ENCODE results near the gene KANSL1. TPM values are rescaled to one million over a fixed set of nuclear protein-coding genes. Genes with fewer than 3 reads are reported as not detected.

The KANSL1 gene
- total RNA-seq, 1 experiment from 2014 or later = 72.7 TPM

DNA sequence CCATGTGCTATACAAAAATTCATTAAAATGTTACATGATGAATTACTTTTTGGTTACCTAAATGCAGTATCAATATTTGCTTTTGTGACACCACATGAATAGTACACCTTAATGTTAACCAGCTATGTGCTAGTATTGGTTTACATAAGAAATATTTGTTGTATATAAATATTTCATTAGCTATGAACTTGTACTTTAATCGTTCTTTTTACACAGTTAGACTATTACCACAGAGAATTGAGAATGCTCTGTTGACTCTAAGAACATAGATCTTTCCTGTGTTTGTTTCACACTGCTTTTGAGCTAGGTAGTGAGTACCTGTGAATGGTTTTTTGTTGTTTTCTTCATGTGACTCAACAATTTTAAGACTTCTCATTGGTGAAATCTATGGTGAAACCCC is 93.4 kb downstream of the KANSL1 start (continued):
- TF ChIP-seq, protein P1, sequence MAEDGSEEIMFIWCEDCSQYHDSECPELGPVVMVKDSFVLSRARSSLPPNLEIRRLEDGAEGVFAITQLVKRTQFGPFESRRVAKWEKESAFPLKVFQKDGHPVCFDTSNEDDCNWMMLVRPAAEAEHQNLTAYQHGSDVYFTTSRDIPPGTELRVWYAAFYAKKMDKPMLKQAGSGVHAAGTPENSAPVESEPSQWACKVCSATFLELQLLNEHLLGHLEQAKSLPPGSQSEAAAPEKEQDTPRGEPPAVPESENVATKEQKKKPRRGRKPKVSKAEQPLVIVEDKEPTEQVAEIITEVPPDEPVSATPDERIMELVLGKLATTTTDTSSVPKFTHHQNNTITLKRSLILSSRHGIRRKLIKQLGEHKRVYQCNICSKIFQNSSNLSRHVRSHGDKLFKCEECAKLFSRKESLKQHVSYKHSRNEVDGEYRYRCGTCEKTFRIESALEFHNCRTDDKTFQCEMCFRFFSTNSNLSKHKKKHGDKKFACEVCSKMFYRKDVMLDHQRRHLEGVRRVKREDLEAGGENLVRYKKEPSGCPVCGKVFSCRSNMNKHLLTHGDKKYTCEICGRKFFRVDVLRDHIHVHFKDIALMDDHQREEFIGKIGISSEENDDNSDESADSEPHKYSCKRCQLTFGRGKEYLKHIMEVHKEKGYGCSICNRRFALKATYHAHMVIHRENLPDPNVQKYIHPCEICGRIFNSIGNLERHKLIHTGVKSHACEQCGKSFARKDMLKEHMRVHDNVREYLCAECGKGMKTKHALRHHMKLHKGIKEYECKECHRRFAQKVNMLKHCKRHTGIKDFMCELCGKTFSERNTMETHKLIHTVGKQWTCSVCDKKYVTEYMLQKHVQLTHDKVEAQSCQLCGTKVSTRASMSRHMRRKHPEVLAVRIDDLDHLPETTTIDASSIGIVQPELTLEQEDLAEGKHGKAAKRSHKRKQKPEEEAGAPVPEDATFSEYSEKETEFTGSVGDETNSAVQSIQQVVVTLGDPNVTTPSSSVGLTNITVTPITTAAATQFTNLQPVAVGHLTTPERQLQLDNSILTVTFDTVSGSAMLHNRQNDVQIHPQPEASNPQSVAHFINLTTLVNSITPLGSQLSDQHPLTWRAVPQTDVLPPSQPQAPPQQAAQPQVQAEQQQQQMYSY (CRISPR knock-in tag; IDR thresholded peaks at IDR 0.05) = no peak
- TF ChIP-seq FOXP1 (CRISPR knock-in tag; IDR thresholded peaks at IDR 0.05; ENCODE audit: borderline replicate concordance) = no peak
- TF ChIP-seq, protein P2, sequence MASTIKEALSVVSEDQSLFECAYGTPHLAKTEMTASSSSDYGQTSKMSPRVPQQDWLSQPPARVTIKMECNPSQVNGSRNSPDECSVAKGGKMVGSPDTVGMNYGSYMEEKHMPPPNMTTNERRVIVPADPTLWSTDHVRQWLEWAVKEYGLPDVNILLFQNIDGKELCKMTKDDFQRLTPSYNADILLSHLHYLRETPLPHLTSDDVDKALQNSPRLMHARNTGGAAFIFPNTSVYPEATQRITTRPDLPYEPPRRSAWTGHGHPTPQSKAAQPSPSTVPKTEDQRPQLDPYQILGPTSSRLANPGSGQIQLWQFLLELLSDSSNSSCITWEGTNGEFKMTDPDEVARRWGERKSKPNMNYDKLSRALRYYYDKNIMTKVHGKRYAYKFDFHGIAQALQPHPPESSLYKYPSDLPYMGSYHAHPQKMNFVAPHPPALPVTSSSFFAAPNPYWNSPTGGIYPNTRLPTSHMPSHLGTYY (CRISPR knock-in tag; IDR thresholded peaks at IDR 0.05) = no peak

DNA sequence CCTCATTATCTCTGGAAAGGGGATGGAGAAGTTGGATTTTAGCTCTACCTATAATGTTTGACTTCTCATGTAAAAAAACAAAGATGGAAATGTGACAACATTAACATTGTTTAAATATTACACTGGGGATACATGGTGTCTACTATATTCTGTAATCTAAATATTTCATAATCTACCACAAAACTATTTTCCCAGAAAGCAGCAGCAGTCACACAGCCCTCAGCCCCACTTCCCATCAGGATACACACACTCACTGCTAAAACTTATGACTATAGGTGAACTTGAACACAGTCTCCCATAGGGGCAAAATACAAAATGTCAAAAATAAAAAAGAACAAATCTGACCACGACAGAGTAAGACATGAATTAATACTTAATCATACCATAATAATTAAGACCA is 95.7 kb downstream of the KANSL1 start:
- TF ChIP-seq, protein P3, sequence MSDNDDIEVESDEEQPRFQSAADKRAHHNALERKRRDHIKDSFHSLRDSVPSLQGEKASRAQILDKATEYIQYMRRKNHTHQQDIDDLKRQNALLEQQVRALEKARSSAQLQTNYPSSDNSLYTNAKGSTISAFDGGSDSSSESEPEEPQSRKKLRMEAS (CRISPR knock-in tag; IDR thresholded peaks at IDR 0.05) = no peak
- TF ChIP-seq, protein P4, sequence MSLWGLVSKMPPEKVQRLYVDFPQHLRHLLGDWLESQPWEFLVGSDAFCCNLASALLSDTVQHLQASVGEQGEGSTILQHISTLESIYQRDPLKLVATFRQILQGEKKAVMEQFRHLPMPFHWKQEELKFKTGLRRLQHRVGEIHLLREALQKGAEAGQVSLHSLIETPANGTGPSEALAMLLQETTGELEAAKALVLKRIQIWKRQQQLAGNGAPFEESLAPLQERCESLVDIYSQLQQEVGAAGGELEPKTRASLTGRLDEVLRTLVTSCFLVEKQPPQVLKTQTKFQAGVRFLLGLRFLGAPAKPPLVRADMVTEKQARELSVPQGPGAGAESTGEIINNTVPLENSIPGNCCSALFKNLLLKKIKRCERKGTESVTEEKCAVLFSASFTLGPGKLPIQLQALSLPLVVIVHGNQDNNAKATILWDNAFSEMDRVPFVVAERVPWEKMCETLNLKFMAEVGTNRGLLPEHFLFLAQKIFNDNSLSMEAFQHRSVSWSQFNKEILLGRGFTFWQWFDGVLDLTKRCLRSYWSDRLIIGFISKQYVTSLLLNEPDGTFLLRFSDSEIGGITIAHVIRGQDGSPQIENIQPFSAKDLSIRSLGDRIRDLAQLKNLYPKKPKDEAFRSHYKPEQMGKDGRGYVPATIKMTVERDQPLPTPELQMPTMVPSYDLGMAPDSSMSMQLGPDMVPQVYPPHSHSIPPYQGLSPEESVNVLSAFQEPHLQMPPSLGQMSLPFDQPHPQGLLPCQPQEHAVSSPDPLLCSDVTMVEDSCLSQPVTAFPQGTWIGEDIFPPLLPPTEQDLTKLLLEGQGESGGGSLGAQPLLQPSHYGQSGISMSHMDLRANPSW (CRISPR knock-in tag; conservative IDR thresholded peaks at IDR 0.05; ENCODE audit: low read depth) = no peak
- TF ChIP-seq GABPB1 (CRISPR knock-in tag; IDR thresholded peaks at IDR 0.05) = no peak
- TF ChIP-seq GRHL2 (CRISPR knock-in tag; IDR thresholded peaks at IDR 0.05; ENCODE audit: insufficient replicate concordance, severe bottlenecking) = no peak
- TF ChIP-seq, protein P5, sequence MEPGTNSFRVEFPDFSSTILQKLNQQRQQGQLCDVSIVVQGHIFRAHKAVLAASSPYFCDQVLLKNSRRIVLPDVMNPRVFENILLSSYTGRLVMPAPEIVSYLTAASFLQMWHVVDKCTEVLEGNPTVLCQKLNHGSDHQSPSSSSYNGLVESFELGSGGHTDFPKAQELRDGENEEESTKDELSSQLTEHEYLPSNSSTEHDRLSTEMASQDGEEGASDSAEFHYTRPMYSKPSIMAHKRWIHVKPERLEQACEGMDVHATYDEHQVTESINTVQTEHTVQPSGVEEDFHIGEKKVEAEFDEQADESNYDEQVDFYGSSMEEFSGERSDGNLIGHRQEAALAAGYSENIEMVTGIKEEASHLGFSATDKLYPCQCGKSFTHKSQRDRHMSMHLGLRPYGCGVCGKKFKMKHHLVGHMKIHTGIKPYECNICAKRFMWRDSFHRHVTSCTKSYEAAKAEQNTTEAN (CRISPR knock-in tag; IDR thresholded peaks at IDR 0.05) = no peak
- no peak for TF ChIP-seq FOXJ3 (CRISPR knock-in tag; IDR thresholded peaks at IDR 0.05; ENCODE audit: borderline replicate concordance)
- H3K27me3 Mint-ChIP-seq (ENCODE audit: low read depth) = no peaks in the 10 kb centered on the region
- H3K36me3 Mint-ChIP-seq = peaks cover 7% of the 10 kb centered on the region; the same call in 1 of the 2 replicates
- no peak overlapping the region; the same call in 1 of the 2 replicates for H3K27ac Mint-ChIP-seq
- H3K9me3 Mint-ChIP-seq = no peaks in the 10 kb centered on the region
- DNase-seq (ENCODE audit: low spot score) (no peak), ATAC-seq (no peak)
- no peak overlapping the region for H3K4me3 Mint-ChIP-seq
- peaks cover 40% of the 10 kb centered on the region for H3K4me1 Mint-ChIP-seq
- ChIA-PET CTCF (interaction anchor here (0.6 kb wide), 1 partner anchor 38 kb away, joined by 4 read pairs; no protein-coding TSS in a partner anchor), POLR2A (no interaction called here)

DNA sequence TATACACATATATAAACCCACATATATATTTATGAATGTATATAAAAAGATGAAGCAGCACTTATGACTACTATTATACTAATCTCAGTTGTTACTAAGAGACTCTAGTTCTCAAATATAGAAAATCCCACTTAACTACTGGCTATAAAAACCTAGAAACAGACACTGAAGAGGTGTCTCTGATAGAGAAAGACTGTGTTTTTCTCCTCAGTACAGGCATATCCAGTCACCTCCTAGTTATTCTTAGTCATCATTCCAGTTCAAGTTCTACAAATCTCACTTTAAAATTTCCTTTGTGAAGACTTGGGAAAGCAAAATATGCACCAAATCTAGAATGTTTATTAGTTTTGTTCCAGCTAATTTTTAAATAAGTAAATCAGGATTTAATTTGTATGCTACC is 100.2 kb downstream of the KANSL1 start:
- Mint-ChIP-seq H3K36me3 (peaks cover 23% of the 10 kb centered on the region), H3K27me3 (ENCODE audit: low read depth) (no peaks in the 10 kb centered on the region), H3K9me3 (no peaks in the 10 kb centered on the region), H3K4me1 (peaks cover 6% of the 10 kb centered on the region; the same call in 1 of the 2 replicates), H3K27ac (no peak overlapping the region), H3K4me3 (no peak overlapping the region)
- ChIA-PET CTCF (no interaction called here), POLR2A (no interaction called here)
- DNase-seq (ENCODE audit: low spot score) = no peak
- ATAC-seq = no peak
- no peak for TF ChIP-seq SOX15 (CRISPR knock-in tag; IDR thresholded peaks at IDR 0.05)
- TF ChIP-seq EMX1 (CRISPR knock-in tag; IDR thresholded peaks at IDR 0.05) = no peak
- no peak for TF ChIP-seq GABPB1 (CRISPR knock-in tag; IDR thresholded peaks at IDR 0.05)
- TF ChIP-seq FOXP1 (CRISPR knock-in tag; IDR thresholded peaks at IDR 0.05; ENCODE audit: borderline replicate concordance) = no peak
- no peak for TF ChIP-seq ZBTB21 (CRISPR knock-in tag; IDR thresholded peaks at IDR 0.05; ENCODE audit: borderline replicate concordance)
- TF ChIP-seq, protein P6, sequence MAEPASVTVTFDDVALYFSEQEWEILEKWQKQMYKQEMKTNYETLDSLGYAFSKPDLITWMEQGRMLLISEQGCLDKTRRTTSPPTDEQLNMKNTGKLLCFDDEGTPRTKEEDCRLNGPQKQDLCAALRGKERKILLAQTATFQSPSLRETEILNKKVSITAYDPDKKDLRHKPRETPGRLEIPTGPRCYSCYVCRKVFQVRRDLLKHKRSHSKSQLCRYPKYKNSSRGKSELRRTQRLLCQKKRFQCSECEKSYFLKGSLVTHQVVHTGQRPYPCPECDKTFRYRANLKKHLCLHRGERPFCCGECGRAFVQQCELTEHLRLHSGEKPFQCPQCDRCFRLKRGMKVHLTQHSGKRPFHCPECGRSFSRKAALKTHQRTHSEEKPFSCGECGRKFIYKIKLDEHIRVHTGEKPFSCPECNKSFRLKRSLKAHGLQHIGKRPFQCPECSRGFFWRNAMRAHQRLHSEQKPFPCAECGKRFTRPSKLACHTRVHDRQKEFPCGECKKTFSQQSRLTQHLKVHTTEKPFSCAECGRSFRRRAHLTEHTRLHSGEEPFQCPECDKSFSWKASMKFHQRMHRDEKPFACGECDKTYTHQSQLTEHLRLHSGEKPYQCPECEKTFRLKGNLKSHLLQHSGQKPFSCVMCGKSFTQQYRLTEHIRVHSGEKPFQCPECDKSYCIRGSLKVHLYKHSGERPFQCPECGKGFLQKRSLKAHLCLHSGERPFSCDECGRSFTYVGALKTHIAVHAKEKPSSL (CRISPR knock-in tag; conservative IDR thresholded peaks at IDR 0.05) = no peak
- TF ChIP-seq, protein P7, sequence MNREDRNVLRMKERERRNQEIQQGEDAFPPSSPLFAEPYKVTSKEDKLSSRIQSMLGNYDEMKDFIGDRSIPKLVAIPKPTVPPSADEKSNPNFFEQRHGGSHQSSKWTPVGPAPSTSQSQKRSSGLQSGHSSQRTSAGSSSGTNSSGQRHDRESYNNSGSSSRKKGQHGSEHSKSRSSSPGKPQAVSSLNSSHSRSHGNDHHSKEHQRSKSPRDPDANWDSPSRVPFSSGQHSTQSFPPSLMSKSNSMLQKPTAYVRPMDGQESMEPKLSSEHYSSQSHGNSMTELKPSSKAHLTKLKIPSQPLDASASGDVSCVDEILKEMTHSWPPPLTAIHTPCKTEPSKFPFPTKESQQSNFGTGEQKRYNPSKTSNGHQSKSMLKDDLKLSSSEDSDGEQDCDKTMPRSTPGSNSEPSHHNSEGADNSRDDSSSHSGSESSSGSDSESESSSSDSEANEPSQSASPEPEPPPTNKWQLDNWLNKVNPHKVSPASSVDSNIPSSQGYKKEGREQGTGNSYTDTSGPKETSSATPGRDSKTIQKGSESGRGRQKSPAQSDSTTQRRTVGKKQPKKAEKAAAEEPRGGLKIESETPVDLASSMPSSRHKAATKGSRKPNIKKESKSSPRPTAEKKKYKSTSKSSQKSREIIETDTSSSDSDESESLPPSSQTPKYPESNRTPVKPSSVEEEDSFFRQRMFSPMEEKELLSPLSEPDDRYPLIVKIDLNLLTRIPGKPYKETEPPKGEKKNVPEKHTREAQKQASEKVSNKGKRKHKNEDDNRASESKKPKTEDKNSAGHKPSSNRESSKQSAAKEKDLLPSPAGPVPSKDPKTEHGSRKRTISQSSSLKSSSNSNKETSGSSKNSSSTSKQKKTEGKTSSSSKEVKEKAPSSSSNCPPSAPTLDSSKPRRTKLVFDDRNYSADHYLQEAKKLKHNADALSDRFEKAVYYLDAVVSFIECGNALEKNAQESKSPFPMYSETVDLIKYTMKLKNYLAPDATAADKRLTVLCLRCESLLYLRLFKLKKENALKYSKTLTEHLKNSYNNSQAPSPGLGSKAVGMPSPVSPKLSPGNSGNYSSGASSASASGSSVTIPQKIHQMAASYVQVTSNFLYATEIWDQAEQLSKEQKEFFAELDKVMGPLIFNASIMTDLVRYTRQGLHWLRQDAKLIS (CRISPR knock-in tag; IDR thresholded peaks at IDR 0.05; ENCODE audit: borderline replicate concordance) = no peak
- TF ChIP-seq, protein P8, sequence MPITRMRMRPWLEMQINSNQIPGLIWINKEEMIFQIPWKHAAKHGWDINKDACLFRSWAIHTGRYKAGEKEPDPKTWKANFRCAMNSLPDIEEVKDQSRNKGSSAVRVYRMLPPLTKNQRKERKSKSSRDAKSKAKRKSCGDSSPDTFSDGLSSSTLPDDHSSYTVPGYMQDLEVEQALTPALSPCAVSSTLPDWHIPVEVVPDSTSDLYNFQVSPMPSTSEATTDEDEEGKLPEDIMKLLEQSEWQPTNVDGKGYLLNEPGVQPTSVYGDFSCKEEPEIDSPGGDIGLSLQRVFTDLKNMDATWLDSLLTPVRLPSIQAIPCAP (CRISPR knock-in tag; IDR thresholded peaks at IDR 0.05) = no peak
- TF ChIP-seq FOXK1 (CRISPR knock-in tag; IDR thresholded peaks at IDR 0.05) = no peak

All from WTC11 (cell line).